Measurements from ENCODE around the gene SLC2A10.

GRCh38 chr20:46761566-46761965 lies 52.1 kb downstream of the SLC2A10 start:
- TF ChIP-seq FOS (IDR thresholded peaks at IDR 0.05; ENCODE audit: borderline replicate concordance, insufficient read depth, low read length): no peak
- TF ChIP-seq, protein P1, sequence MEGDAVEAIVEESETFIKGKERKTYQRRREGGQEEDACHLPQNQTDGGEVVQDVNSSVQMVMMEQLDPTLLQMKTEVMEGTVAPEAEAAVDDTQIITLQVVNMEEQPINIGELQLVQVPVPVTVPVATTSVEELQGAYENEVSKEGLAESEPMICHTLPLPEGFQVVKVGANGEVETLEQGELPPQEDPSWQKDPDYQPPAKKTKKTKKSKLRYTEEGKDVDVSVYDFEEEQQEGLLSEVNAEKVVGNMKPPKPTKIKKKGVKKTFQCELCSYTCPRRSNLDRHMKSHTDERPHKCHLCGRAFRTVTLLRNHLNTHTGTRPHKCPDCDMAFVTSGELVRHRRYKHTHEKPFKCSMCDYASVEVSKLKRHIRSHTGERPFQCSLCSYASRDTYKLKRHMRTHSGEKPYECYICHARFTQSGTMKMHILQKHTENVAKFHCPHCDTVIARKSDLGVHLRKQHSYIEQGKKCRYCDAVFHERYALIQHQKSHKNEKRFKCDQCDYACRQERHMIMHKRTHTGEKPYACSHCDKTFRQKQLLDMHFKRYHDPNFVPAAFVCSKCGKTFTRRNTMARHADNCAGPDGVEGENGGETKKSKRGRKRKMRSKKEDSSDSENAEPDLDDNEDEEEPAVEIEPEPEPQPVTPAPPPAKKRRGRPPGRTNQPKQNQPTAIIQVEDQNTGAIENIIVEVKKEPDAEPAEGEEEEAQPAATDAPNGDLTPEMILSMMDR (IDR thresholded peaks at IDR 0.05; ENCODE audit: extremely low read depth in 1 of 2, insufficient read depth in 1 of 2, low read depth in 1 of 2, low read length in 2 of 2): no peak

All from endothelial cell of umbilical vein (primary cell).